ENCODE data around the gene CACNB1. TPM values are rescaled to one million over a fixed set of nuclear protein-coding genes. Genes with fewer than 3 reads are reported as not detected.
A peak's percentile ranks its signal among the peaks of the same experiment; 100 is the strongest.

The CACNB1 gene
- total and polyA plus RNA-seq, 2 experiments from 2014 or later = 27.6 to 41.6 TPM

DNA sequence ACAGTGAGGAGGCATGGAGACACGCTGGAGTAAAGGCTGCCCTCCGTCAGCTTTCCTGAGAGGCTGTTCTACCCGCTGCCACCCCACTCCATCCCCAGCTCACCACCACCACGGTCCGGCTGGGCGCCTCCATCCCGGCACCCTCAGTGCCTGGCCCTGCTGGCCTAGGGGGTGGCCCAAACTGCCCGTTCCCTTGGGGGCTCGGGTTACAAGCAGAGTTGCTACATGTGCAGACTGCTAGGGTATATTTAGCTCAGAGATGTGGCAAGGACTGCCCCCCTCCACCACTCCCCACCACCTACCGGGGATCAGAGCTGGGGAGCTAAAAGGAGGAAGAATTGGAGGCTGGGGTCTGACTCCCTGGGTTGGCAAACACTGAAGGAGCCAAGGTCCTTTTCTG, 4.1 kb downstream of the CACNB1 start:
- Histone ChIP-seq H3K36me3 (peaks cover 11% of the 10 kb centered on the region), H3K9me3 (ENCODE audit: low read depth) (no peaks in the 10 kb centered on the region), H3K4me1 (ENCODE audit: low read depth) (peaks cover 32% of the 10 kb centered on the region), H3K27me3 (no peaks in the 10 kb centered on the region), H3K27ac (peak overlapping the region; percentile 53), H3K4me3 (no peak overlapping the region)
- TF ChIP-seq, protein P1, sequence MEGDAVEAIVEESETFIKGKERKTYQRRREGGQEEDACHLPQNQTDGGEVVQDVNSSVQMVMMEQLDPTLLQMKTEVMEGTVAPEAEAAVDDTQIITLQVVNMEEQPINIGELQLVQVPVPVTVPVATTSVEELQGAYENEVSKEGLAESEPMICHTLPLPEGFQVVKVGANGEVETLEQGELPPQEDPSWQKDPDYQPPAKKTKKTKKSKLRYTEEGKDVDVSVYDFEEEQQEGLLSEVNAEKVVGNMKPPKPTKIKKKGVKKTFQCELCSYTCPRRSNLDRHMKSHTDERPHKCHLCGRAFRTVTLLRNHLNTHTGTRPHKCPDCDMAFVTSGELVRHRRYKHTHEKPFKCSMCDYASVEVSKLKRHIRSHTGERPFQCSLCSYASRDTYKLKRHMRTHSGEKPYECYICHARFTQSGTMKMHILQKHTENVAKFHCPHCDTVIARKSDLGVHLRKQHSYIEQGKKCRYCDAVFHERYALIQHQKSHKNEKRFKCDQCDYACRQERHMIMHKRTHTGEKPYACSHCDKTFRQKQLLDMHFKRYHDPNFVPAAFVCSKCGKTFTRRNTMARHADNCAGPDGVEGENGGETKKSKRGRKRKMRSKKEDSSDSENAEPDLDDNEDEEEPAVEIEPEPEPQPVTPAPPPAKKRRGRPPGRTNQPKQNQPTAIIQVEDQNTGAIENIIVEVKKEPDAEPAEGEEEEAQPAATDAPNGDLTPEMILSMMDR (IDR thresholded peaks at IDR 0.05; ENCODE audit: low read depth, low read length) = no peak
- DNase-seq (ENCODE audit: low read depth in 1 of 2, low spot score in 1 of 2) = no peak

DNA sequence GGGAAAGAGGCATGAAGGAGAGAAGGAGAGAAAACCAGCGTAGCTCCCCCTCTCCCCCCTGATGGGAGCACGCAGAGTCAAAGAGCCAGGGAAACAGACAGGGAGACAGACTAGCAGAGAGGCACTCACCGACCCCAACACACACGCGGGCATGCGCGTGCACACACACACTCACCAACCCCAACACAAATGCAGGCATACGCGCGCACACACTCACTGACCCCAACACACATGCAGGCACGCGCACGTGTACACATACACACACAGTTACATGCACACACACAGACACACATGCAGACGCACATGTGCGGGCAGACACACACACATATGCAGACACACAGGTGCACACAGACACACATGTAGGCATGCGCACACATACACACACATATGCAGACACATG, 4.6 kb downstream of the CACNB1 start:
- Histone ChIP-seq H3K9me3 (ENCODE audit: low read depth) (no peaks in the 10 kb centered on the region), H3K4me1 (ENCODE audit: low read depth) (peaks cover 32% of the 10 kb centered on the region), H3K4me3 (no peak overlapping the region), H3K27me3 (no peaks in the 10 kb centered on the region), H3K36me3 (peaks cover 16% of the 10 kb centered on the region), H3K27ac (no peak overlapping the region)
- no peak for DNase-seq (ENCODE audit: low read depth in 1 of 2, low spot score in 1 of 2)
- TF ChIP-seq, protein P1 (IDR thresholded peaks at IDR 0.05; ENCODE audit: low read depth, low read length) = no peak

DNA sequence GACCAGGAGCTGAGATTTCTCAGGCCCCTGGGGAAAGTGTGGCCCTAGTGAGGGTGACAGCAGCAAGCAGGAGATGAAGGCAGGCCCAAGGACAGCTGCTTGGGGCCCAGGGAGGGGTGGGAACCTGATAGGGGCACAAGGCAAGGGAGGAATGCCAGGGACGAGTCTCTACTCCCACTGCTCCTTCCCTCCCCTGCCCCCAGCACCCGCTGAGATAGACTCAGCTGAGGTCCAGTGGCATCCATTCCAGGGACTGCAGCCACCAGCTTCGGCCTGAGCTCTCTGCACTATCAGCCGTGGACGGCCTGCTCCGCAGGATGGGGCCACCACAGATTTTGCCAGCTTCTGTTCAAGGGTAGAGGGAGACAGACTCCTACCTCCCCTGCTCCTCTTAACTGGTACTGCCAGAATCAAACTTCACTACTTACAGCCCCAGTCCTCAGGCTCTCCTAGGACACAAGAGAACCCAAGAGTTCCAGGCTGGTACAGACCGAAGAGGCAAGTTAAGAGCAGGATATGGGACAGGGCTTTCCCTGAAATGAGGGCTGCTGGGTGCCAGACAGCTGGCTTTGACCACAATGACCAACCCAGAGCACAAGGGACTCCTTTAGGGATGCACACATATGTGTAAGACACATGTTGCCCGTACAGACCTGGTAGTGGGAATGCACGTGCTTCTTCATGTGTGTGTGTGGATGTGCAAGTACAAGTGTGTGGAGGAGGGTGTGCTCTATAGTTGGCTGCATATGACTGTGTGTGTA, 5.5 kb downstream of the CACNB1 start:
- H3K4me3 ChIP-seq = no peak overlapping the region
- H3K27me3 ChIP-seq = no peaks in the 10 kb centered on the region
- H3K36me3 ChIP-seq = peaks cover 26% of the 10 kb centered on the region
- TF ChIP-seq, protein P1 (IDR thresholded peaks at IDR 0.05; ENCODE audit: low read depth, low read length) = no peak
- H3K27ac ChIP-seq = no peak overlapping the region
- no peak for DNase-seq (ENCODE audit: low read depth in 1 of 2, low spot score in 1 of 2)
- H3K4me1 ChIP-seq (ENCODE audit: low read depth) = peaks cover 32% of the 10 kb centered on the region
- no peaks in the 10 kb centered on the region for H3K9me3 ChIP-seq (ENCODE audit: low read depth)

DNA sequence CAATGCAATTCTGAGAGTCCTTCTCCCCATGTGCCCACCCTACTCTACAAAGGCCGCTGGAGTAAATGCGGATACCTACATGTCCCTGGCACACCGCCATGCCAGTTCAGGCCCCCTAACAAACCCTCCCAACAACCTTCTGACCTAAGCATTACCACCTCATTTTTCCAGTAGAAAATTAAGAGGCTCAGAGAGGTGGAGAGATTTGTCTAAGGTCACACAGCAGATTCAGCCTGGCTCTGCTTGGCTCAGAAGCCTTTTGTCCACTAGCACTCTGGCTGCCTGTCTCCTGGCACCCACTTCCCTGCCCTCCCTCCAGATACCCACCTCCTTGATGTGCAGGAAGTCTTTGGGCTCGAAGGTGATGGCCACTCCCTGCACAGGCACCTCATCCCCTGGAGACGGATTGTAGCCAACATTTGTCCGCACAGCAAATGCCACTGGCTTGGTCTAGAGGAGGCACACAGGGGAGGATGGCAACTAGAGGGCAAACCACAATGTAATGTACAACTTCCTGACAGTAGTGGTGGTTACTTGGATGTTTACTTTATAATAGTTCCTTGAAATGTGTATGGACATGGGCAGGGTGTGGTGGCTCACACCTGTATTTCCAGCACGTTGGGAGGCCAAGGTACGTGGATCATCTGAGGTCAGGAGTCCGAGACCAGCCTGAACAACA, 10.2 kb downstream of the CACNB1 start:
- DNase-seq (ENCODE audit: low read depth in 1 of 2, low spot score in 1 of 2) = no peak
- Histone ChIP-seq H3K27ac (no peak overlapping the region), H3K4me3 (no peak overlapping the region), H3K9me3 (ENCODE audit: low read depth) (no peaks in the 10 kb centered on the region), H3K4me1 (ENCODE audit: low read depth) (no peaks in the 10 kb centered on the region), H3K36me3 (peaks cover 36% of the 10 kb centered on the region), H3K27me3 (no peaks in the 10 kb centered on the region)
- TF ChIP-seq, protein P1 (IDR thresholded peaks at IDR 0.05; ENCODE audit: low read depth, low read length) = no peak

DNA sequence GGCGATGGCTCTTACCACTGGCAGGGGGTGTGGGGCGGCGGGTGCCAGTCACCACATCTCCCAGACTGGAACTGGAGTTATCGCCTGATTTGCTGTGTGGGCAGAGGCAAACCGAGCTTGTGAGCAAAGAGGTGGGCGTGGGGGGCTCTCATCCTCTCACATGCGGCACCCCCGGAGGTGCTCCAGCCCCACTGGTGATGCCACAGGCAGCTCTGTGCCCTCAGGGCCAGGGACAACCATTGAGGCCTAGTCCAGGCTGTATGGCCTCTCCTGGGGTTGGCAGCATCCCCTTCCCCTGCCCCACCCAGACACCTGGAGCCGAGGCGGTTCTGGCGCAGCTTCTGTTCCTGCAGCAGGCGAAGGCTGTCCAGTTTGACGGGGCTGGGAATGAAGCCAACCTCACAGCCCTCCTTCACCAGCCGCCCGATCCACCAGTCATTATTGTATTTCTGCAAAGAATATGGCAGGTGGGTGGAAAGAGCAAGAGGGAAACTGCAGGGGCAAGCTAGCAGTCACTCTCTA, 10.9 kb downstream of the CACNB1 start:
- H3K4me3 ChIP-seq = no peak overlapping the region
- H3K27ac ChIP-seq = no peak overlapping the region
- no peaks in the 10 kb centered on the region for H3K27me3 ChIP-seq
- H3K36me3 ChIP-seq = peaks cover 36% of the 10 kb centered on the region
- DNase-seq (ENCODE audit: low read depth in 1 of 2, low spot score in 1 of 2) = no peak
- no peaks in the 10 kb centered on the region for H3K4me1 ChIP-seq (ENCODE audit: low read depth)
- TF ChIP-seq, protein P1 (IDR thresholded peaks at IDR 0.05; ENCODE audit: low read depth, low read length) = no peak
- no peaks in the 10 kb centered on the region for H3K9me3 ChIP-seq (ENCODE audit: low read depth)
